ENCODE results near the gene RGS7. TPM values are rescaled to one million over a fixed set of nuclear protein-coding genes. Genes with fewer than 3 reads are reported as not detected.

RGS7 gene
- total and polyA plus RNA-seq, 2 of the 4 experiments (the other 2 are of a cell fraction): 0.58 to 0.72 TPM

DNA sequence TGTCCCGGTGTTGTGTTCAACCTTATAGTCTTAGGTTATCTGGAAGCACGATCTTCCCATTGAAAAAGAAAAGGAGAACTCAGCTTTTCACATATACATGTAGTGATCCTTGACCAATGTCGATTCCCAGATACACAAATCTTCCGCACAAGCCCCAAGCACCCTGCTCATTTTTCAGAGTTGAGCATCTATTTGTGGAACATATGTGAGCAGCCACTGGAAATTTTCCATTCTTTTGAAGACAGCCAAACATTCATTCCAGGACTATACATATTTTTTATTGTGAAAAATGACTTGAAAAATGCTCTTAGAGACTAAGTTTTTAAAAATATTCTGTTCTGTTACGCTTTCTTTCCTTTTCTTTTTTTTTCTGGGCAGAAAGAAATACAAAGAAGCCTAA lies 371.9 kb downstream of the RGS7 start:
- Histone ChIP-seq H3K4me1 (ENCODE audit: control insufficient read depth, insufficient read depth, low read length) (no peaks in the 10 kb centered on the region), H4K91ac (ENCODE audit: insufficient read depth, low read depth, low read length) (no peak overlapping the region), H3K4me3 (ENCODE audit: insufficient read depth, low read depth, low read length) (no peak overlapping the region), H2BK20ac (ENCODE audit: low read depth, low read length) (no peak overlapping the region), H2AFZ (replicated peaks; ENCODE audit: low read length, poor library complexity) (no peak overlapping the region), H4K20me1 (ENCODE audit: insufficient read depth, low read length) (no peaks in the 10 kb centered on the region), H2AK9ac (replicated peaks; ENCODE audit: low read depth, low read length, poor library complexity) (no peak overlapping the region), H2BK15ac (ENCODE audit: low read depth, low read length) (no peak overlapping the region), H4K8ac (ENCODE audit: low read depth in 2 of 2, low read length in 2 of 2) (no peak overlapping the region), H2AK5ac (ENCODE audit: low read depth, low read length) (no peak overlapping the region), H3K36me3 (ENCODE audit: control insufficient read depth, insufficient read depth, low read length) (no peaks in the 10 kb centered on the region), H3K4ac (ENCODE audit: low read depth, low read length) (no peak overlapping the region), H3K4me2 (ENCODE audit: low read depth, low read length) (no peak overlapping the region), H3K56ac (ENCODE audit: extremely low read depth, insufficient read depth, low read length) (no peak overlapping the region), H3K9ac (ENCODE audit: low read depth, low read length) (no peak overlapping the region), H3K79me1 (ENCODE audit: low read depth in 1 of 2, low read length in 2 of 2) (no peaks in the 10 kb centered on the region), H3K9me3 (ENCODE audit: control insufficient read depth, insufficient read depth, low read length) (peaks cover 4% of the 10 kb centered on the region; the same call in 1 of the 2 replicates), H3K14ac (replicated peaks; ENCODE audit: low read depth, low read length) (no peak overlapping the region), H3K27me3 (ENCODE audit: control insufficient read depth, insufficient read depth, low read length) (no peaks in the 10 kb centered on the region), H3K23ac (ENCODE audit: low read depth, low read length) (no peak overlapping the region), H2BK5ac (ENCODE audit: low read depth, low read length, poor library complexity, severe bottlenecking) (no peak overlapping the region), H3K27ac (ENCODE audit: insufficient read depth, low read length) (no peak overlapping the region), H2BK120ac (ENCODE audit: low read depth, low read length) (no peak overlapping the region), H4K5ac (ENCODE audit: low read depth, low read length) (no peak overlapping the region), H3K18ac (ENCODE audit: low read depth, low read length) (no peak overlapping the region), H3K9me1 (ENCODE audit: insufficient read depth, low read length) (no peaks in the 10 kb centered on the region)
- no CpG with 5 or more reads among the region's 5 CpGs for WGBS, 2 experiments (ENCODE audit: extremely low coverage in 2 of 2, insufficient read length in 1 of 2)
- in situ Hi-C loops (cut with MboI; ENCODE audit: low sequenced_read_pairs): no loop called here
- intact Hi-C loops (cut with micrococcal nuclease): no loop called here
- TF ChIP-seq MAFK (IDR thresholded peaks at IDR 0.05; ENCODE audit: low read depth, low read length) (no peak), RAD21 (IDR thresholded peaks at IDR 0.05; ENCODE audit: low read length) (no peak), CEBPB (IDR thresholded peaks at IDR 0.05; ENCODE audit: low read depth, low read length) (no peak)
- ATAC-seq (ENCODE audit: low read depth): no peak
- no peak for DNase-seq
- POLR2A ChIA-PET (ENCODE audit: unreplicated experiment): no interaction called here
- dilution Hi-C loops (cut with HindIII; ENCODE audit: low sequenced_read_pairs, unreplicated experiment): no loop called here
- CTCF ChIA-PET: no interaction called here
- BruUV-seq (replicated peaks): no TSS peak

Data from IMR-90 (cell line).